ENCODE data around the gene ZSCAN25. TPM values are rescaled to one million over a fixed set of nuclear protein-coding genes. Genes with fewer than 3 reads are reported as not detected.
"Not testable (repeated sequence)": the region's sequence is repeated elsewhere in the genome, so short reads cannot be mapped to it uniquely, and the experiment has no call there.

Gene ZSCAN25
- polyA plus RNA-seq, 1 donor from 2014 or later: 12.2 TPM

- H3K9ac ChIP-seq (ENCODE audit: low read length): no peak overlapping the region
- no peaks in the 10 kb centered on the region for H3K9me3 ChIP-seq (ENCODE audit: low read length)
- H3K27me3 ChIP-seq (ENCODE audit: insufficient read depth, low read depth, low read length): no peaks in the 10 kb centered on the region
- no peaks in the 10 kb centered on the region for H3K36me3 ChIP-seq (ENCODE audit: insufficient read depth, low read length)
- H4K20me1 ChIP-seq (ENCODE audit: insufficient read depth): no peaks in the 10 kb centered on the region
- no peak overlapping the region for H3K4me3 ChIP-seq (ENCODE audit: low read length)
- H3K9me2 ChIP-seq (ENCODE audit: insufficient read depth, low read length): no peaks in the 10 kb centered on the region
- no peaks in the 10 kb centered on the region for H3F3A ChIP-seq (ENCODE audit: insufficient read depth, low read length, poor library complexity, severe bottlenecking)
- no peak overlapping the region for H3K4me2 ChIP-seq (ENCODE audit: low read length)
- H3K27ac ChIP-seq (ENCODE audit: low read length): no peak overlapping the region
- no peaks in the 10 kb centered on the region for H3K79me2 ChIP-seq (replicated peaks; ENCODE audit: insufficient read depth, low read length)
- H2AFZ ChIP-seq (ENCODE audit: low read depth, low read length): no peak overlapping the region
- TF ChIP-seq RAD21 (conservative IDR thresholded peaks at IDR 0.05): no peak
- TF ChIP-seq POLR2AphosphoS5 (IDR thresholded peaks at IDR 0.05): no peak
- TF ChIP-seq SMC3 (conservative IDR thresholded peaks at IDR 0.05; ENCODE audit: poor library complexity): no peak
- TF ChIP-seq REST (IDR thresholded peaks at IDR 0.05; ENCODE audit: borderline replicate concordance): no peak
- no peak for TF ChIP-seq MXI1 (conservative IDR thresholded peaks at IDR 0.05; ENCODE audit: poor library complexity, severe bottlenecking)
- TF ChIP-seq EZH2 (IDR thresholded peaks at IDR 0.05; ENCODE audit: borderline replicate concordance, insufficient read depth, low read length, poor library complexity, severe bottlenecking): no peak
- TF ChIP-seq, protein P1, sequence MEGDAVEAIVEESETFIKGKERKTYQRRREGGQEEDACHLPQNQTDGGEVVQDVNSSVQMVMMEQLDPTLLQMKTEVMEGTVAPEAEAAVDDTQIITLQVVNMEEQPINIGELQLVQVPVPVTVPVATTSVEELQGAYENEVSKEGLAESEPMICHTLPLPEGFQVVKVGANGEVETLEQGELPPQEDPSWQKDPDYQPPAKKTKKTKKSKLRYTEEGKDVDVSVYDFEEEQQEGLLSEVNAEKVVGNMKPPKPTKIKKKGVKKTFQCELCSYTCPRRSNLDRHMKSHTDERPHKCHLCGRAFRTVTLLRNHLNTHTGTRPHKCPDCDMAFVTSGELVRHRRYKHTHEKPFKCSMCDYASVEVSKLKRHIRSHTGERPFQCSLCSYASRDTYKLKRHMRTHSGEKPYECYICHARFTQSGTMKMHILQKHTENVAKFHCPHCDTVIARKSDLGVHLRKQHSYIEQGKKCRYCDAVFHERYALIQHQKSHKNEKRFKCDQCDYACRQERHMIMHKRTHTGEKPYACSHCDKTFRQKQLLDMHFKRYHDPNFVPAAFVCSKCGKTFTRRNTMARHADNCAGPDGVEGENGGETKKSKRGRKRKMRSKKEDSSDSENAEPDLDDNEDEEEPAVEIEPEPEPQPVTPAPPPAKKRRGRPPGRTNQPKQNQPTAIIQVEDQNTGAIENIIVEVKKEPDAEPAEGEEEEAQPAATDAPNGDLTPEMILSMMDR (IDR thresholded peaks at IDR 0.05; ENCODE audit: poor library complexity, severe bottlenecking): no peak
- no peak for TF ChIP-seq EP300 (conservative IDR thresholded peaks at IDR 0.05; ENCODE audit: poor library complexity, severe bottlenecking)
- no peak for TF ChIP-seq TAF1 (IDR thresholded peaks at IDR 0.05; ENCODE audit: low read depth)
Observed at GRCh38 chr7:99651290-99651689, 34.5 kb downstream of the ZSCAN25 start.

- Histone ChIP-seq H2AFZ (ENCODE audit: low read depth, low read length) (no peak overlapping the region), H3K27ac (ENCODE audit: low read length) (no peak overlapping the region), H3K9me2 (ENCODE audit: insufficient read depth, low read length) (no peaks in the 10 kb centered on the region), H3K4me2 (ENCODE audit: low read length) (no peak overlapping the region), H4K20me1 (ENCODE audit: insufficient read depth) (no peaks in the 10 kb centered on the region), H3K4me3 (ENCODE audit: low read length) (no peak overlapping the region), H3K9ac (ENCODE audit: low read length) (no peak overlapping the region), H3K9me3 (ENCODE audit: low read length) (no peaks in the 10 kb centered on the region), H3K27me3 (ENCODE audit: insufficient read depth, low read depth, low read length) (no peaks in the 10 kb centered on the region), H3K79me2 (replicated peaks; ENCODE audit: insufficient read depth, low read length) (no peaks in the 10 kb centered on the region), H3K36me3 (ENCODE audit: insufficient read depth, low read length) (no peaks in the 10 kb centered on the region), H3F3A (ENCODE audit: insufficient read depth, low read length, poor library complexity, severe bottlenecking) (no peaks in the 10 kb centered on the region)
- TF ChIP-seq POLR2AphosphoS5 (IDR thresholded peaks at IDR 0.05) (no peak), REST (IDR thresholded peaks at IDR 0.05; ENCODE audit: borderline replicate concordance) (no peak), TAF1 (IDR thresholded peaks at IDR 0.05; ENCODE audit: low read depth) (no peak), SMC3 (conservative IDR thresholded peaks at IDR 0.05; ENCODE audit: poor library complexity) (no peak), EP300 (conservative IDR thresholded peaks at IDR 0.05; ENCODE audit: poor library complexity, severe bottlenecking) (no peak), RAD21 (conservative IDR thresholded peaks at IDR 0.05) (no peak), MXI1 (conservative IDR thresholded peaks at IDR 0.05; ENCODE audit: poor library complexity, severe bottlenecking) (no peak)
- TF ChIP-seq, protein P1 (IDR thresholded peaks at IDR 0.05; ENCODE audit: poor library complexity, severe bottlenecking): no peak
Observed at GRCh38 chr7:99652671-99653070, 35.9 kb downstream of the ZSCAN25 start.

GRCh38 chr7:99653269-99653668, 36.5 kb downstream of the ZSCAN25 start:
- not testable (repeated sequence) for H3F3A ChIP-seq (ENCODE audit: insufficient read depth, low read length, poor library complexity, severe bottlenecking); H3K36me3 ChIP-seq (ENCODE audit: insufficient read depth, low read length); H3K79me2 ChIP-seq (replicated peaks; ENCODE audit: insufficient read depth, low read length); H3K4me3 ChIP-seq (ENCODE audit: low read length); H3K27ac ChIP-seq (ENCODE audit: low read length); H3K9me2 ChIP-seq (ENCODE audit: insufficient read depth, low read length); H2AFZ ChIP-seq (ENCODE audit: low read depth, low read length); H4K20me1 ChIP-seq (ENCODE audit: insufficient read depth); H3K27me3 ChIP-seq (ENCODE audit: insufficient read depth, low read depth, low read length); H3K9ac ChIP-seq (ENCODE audit: low read length); H3K4me2 ChIP-seq (ENCODE audit: low read length); H3K9me3 ChIP-seq (ENCODE audit: low read length)

All from neural cell (in vitro differentiated cells).